BJ (cell line): ENCODE data around the gene VOPP1. TPM values are rescaled to one million over a fixed set of nuclear protein-coding genes. Genes with fewer than 3 reads are reported as not detected.
A peak's percentile ranks its signal among the peaks of the same experiment; 100 is the strongest.

ENCODE experiments used
- CTCF ChIA-PET: fragments of 350-600 bp; formaldehyde crosslinking; extraction: SDS; loops from one replicate; lab custom pipeline; 2021; ENCODE audit warnings: antibody characterized with exemption, inconsistent platforms; lab: Yijun Ruan, JAX
- POLR2A ChIA-PET: fragments of 300-600 bp; sonication (Branson Sonifier 250); formaldehyde crosslinking; extraction: SDS; loops from one replicate; lab custom pipeline; 2021; ENCODE audit warnings: antibody characterized with exemption; lab: Charles Lee
- DNase-seq: peaks from one replicate; pipeline ENCODE4 v3.0.0-alpha.2; 2011; ENCODE audit warnings: low read depth
- H3K27me3 ChIP-seq: 2 replicates; pipeline ENCODE4 v1.6.0; 2011; ENCODE audit warnings: low read length; ENCODE audit not compliant: control insufficient read depth, insufficient read depth
- H3K36me3 ChIP-seq: 2 replicates; pipeline ENCODE4 v1.5.1; 2011; ENCODE audit warnings: low read length; ENCODE audit not compliant: control insufficient read depth, insufficient read depth
- H3K4me3 ChIP-seq: 2 replicates; pipeline ENCODE4 v1.5.1; 2011; ENCODE audit warnings: low read depth, mild to moderate bottlenecking, control low read depth, low read length
- polyA plus RNA-seq: library from polyadenylated mRNA; depleted of rRNA; stranded (reverse); fragments of >200 nt; gene quantifications from 2 replicates; pipeline ENCODE4 v1.2.3, GENCODE V29; 2011
- TF ChIP-seq, protein P1 (sequence below): IDR thresholded peaks from 2 replicates; pipeline ENCODE4 v1.5.1; 2011; ENCODE audit warnings: low read depth, mild to moderate bottlenecking, control low read depth, inconsistent platforms, low read length, moderate library complexity; ENCODE audit not compliant: insufficient read depth

VOPP1 gene
- polyA plus RNA-seq, 1 experiment: 83.7 TPM

- TF ChIP-seq, protein P1, sequence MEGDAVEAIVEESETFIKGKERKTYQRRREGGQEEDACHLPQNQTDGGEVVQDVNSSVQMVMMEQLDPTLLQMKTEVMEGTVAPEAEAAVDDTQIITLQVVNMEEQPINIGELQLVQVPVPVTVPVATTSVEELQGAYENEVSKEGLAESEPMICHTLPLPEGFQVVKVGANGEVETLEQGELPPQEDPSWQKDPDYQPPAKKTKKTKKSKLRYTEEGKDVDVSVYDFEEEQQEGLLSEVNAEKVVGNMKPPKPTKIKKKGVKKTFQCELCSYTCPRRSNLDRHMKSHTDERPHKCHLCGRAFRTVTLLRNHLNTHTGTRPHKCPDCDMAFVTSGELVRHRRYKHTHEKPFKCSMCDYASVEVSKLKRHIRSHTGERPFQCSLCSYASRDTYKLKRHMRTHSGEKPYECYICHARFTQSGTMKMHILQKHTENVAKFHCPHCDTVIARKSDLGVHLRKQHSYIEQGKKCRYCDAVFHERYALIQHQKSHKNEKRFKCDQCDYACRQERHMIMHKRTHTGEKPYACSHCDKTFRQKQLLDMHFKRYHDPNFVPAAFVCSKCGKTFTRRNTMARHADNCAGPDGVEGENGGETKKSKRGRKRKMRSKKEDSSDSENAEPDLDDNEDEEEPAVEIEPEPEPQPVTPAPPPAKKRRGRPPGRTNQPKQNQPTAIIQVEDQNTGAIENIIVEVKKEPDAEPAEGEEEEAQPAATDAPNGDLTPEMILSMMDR: no peak
- Histone ChIP-seq H3K36me3 (no peaks in the 10 kb centered on the region), H3K27me3 (no peaks in the 10 kb centered on the region), H3K4me3 (no peak overlapping the region)
- ChIA-PET CTCF (no interaction called here), POLR2A (no interaction called here)
- DNase-seq: no peak
Measured at GRCh38 chr7:55575733-55576132, 3.4 kb upstream of the VOPP1 start.

GRCh38 chr7:55575098-55575497 lies 2.8 kb upstream of the VOPP1 start:
- H3K36me3 ChIP-seq: no peaks in the 10 kb centered on the region
- ChIA-PET CTCF (interaction anchor here (1.6 to 2.2 kb wide), 2 partner anchors 18 to 23 kb away, joined by 5 to 10 read pairs; no protein-coding TSS in a partner anchor), POLR2A (no interaction called here)
- H3K4me3 ChIP-seq: no peak overlapping the region
- TF ChIP-seq, protein P1: no peak
- H3K27me3 ChIP-seq: no peaks in the 10 kb centered on the region
- no peak for DNase-seq

DNA sequence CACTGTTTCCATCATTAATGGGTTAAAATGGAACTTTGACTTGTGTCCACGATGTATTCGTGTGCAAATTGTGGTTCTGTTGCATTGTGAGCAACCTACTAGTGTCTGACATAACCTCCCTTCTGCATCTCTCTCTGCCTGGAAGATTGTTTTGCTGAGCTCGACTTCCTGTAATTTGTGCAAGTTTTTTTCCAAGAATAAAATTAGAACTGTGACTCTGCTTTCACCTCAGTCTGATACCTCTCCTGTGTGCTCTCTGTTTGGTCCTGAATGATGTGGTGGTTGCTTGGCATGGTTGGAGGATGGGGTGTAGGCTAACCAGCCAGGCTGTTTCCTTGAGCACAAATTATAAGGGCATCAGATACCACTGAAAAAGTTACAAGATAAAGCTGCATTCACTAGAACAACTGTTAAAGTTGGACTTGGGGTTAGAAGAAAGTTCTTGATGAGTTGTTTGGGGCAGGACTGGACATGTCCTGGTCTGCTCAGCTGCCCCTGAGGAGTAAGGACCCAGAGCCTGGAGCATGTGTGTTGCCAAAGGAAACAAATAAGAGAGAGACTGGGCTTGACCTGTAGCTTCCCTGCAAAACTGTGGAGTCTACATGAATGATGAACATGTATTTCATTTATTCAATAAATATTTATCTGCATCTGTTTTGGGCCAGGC lies 1.9 kb upstream of the VOPP1 start:
- DNase-seq: no peak
- no peaks in the 10 kb centered on the region for H3K36me3 ChIP-seq
- ChIA-PET POLR2A (interaction anchor here (0.5 kb wide), 1 partner anchor 36 kb away, joined by 8 read pairs; no protein-coding TSS in a partner anchor), CTCF (interaction anchor here (0.7 to 2.2 kb wide), 6 partner anchors 12 to 801 kb away, joined by 3 to 10 read pairs (median 4); no protein-coding TSS in a partner anchor)
- TF ChIP-seq, protein P1: no peak
- no peak overlapping the region for H3K4me3 ChIP-seq
- H3K27me3 ChIP-seq: no peaks in the 10 kb centered on the region

DNA sequence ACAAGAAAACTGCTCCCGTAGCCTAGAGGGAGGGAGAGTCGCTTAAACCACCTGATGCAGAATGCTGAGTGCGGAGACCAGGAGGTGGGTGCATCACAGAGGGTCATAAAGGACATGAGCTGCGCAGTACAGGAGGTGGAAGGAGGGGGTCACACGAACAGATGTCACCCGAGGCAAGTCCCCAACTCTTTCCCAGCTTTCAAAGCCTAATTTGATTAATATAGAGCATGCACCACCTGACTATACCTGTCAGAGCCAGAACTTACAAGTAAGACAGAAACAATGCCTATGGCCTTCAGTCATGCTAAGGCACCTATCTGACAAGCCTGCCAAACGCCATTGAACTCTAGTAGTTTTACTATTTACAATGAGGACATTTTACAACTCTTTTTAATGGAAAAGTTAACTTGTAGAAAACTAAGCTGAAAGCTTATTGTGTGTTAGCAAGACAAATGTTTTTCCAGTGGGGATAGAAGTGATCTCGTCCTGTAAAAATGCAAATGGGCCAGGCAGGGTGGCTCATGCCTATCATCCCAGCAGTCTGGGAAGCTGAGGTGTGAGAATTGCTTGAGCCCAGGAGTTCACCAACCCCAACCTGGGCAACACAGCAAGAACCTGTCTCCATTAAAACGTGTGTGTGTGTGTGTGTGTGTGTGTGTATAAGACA lies 1.1 kb upstream of the VOPP1 start:
- no peak for DNase-seq
- ChIA-PET CTCF (interaction anchor here (0.6 to 2.2 kb wide), 7 partner anchors 13 to 800 kb away, joined by 3 to 10 read pairs (median 4); no protein-coding TSS in a partner anchor), POLR2A (interaction anchor here (0.5 kb wide), 1 partner anchor 35 kb away, joined by 8 read pairs; no protein-coding TSS in a partner anchor)
- Histone ChIP-seq H3K4me3 (peak overlapping the region; percentile 42; the same call in 1 of the 2 replicates), H3K27me3 (no peaks in the 10 kb centered on the region), H3K36me3 (no peaks in the 10 kb centered on the region)
- TF ChIP-seq, protein P1: no peak
